Loucy (cell line): ENCODE data around the gene EEF1AKMT1.

Experiments used
- H2AFZ ChIP-seq: fragments of 200-600 bp; sonication (generic); 2 replicates; pipeline ENCODE4 v1.6.0; 2016; ENCODE audit warnings: antibody characterized with exemption, mild to moderate bottlenecking, low read length, moderate library complexity
- H3F3A ChIP-seq: fragments of 200-600 bp; 2 replicates; pipeline ENCODE4 v1.6.0; 2016; ENCODE audit warnings: antibody characterized with exemption, low read depth, mild to moderate bottlenecking
- H3K27me3 ChIP-seq: fragments of 200-600 bp; sonication (generic); 2 replicates; pipeline ENCODE4 v1.6.1; 2014; ENCODE audit warnings: low read length, mild to moderate bottlenecking; ENCODE audit not compliant: insufficient read depth, poor library complexity, severe bottlenecking
- H3K36me3 ChIP-seq: fragments of 200-600 bp; sonication (generic); 2 replicates; pipeline ENCODE4 v1.6.1; 2016; ENCODE audit warnings: low read length; ENCODE audit not compliant: insufficient read depth
- H3K4me1 ChIP-seq: fragments of 200-600 bp; sonication (generic); 2 replicates; pipeline ENCODE4 v1.5.1; 2014; ENCODE audit warnings: low read length, mild to moderate bottlenecking; ENCODE audit not compliant: insufficient read depth, poor library complexity, severe bottlenecking
- H3K4me2 ChIP-seq: fragments of 200-600 bp; sonication (generic); 2 replicates; pipeline ENCODE4 v1.6.0; 2014; ENCODE audit warnings: antibody characterized with exemption, low read length, low read depth, mild to moderate bottlenecking; ENCODE audit not compliant: poor library complexity, severe bottlenecking
- H3K4me3 ChIP-seq: fragments of 200-600 bp; sonication (generic); 2 replicates; pipeline ENCODE4 v1.5.1; 2014; ENCODE audit warnings: low read length, mild to moderate bottlenecking, mixed read lengths; ENCODE audit not compliant: poor library complexity, severe bottlenecking
- H3K79me2 ChIP-seq: fragments of 200-600 bp; sonication (generic); 2 replicates; pipeline ENCODE4 v1.6.1; 2014; ENCODE audit warnings: low read length; ENCODE audit not compliant: insufficient read depth
- H3K9ac ChIP-seq: fragments of 200-600 bp; sonication (generic); 2 replicates; pipeline ENCODE4 v1.6.0; 2014; ENCODE audit warnings: mild to moderate bottlenecking, low read depth, low read length, moderate library complexity; ENCODE audit not compliant: poor library complexity, severe bottlenecking
- H3K9me2 ChIP-seq: fragments of 200-600 bp; sonication (generic); replicated peaks from 2 replicates; pipeline ENCODE4 v1.6.1; 2016; ENCODE audit warnings: low read depth, low read length, mixed read lengths
- H3K9me3 ChIP-seq: fragments of 200-600 bp; sonication (generic); 2 replicates; pipeline ENCODE4 v1.6.1; 2014; ENCODE audit warnings: mild to moderate bottlenecking, antibody characterized with exemption, low read length, low read depth; ENCODE audit not compliant: insufficient read depth
- H4K20me1 ChIP-seq: fragments of 200-600 bp; sonication (generic); 2 replicates; pipeline ENCODE4 v1.6.0; 2014; ENCODE audit warnings: antibody characterized with exemption, low read length, mild to moderate bottlenecking; ENCODE audit not compliant: insufficient read depth, poor library complexity, severe bottlenecking
- EZH2phosphoT487 ChIP-seq: fragments of 200-600 bp; IDR thresholded peaks from 2 replicates; pipeline ENCODE4 v1.6.1; 2018; ENCODE audit warnings: antibody characterized with exemption, mild to moderate bottlenecking, moderate library complexity, borderline replicate concordance
- TF ChIP-seq, protein P1 (sequence below): fragments of 200-600 bp; sonication (generic); conservative IDR thresholded peaks from 2 replicates; pipeline ENCODE4 v1.5.1; 2014; ENCODE audit warnings: mild to moderate bottlenecking, antibody characterized with exemption, low read length

EEF1AKMT1 gene

DNA sequence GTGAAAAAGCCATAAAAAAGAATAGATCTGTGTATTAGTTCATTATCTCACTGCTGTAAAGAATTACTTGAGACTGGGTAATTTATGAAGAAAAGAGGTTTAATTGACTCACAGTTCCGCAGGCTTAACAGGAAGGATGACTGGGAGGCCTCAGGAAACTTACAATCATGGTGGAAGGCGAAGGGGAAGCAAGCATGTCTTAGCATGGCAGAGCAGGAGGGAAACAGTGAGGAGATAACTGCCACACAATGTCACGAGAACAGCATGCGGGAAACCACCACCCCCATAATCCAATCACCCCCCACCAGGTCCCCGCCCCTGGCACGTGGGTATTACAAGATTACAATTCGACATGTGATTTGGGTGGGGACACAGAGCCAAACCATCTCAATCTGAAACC, 39.1 kb upstream of the EEF1AKMT1 start:
- peaks cover 36% of the 10 kb centered on the region; the same call in 1 of the 2 replicates for H3K36me3 ChIP-seq
- H4K20me1 ChIP-seq = no peaks in the 10 kb centered on the region
- H3K9me3 ChIP-seq = no peaks in the 10 kb centered on the region
- peaks cover 4% of the 10 kb centered on the region; the same call in 1 of the 2 replicates for H3K79me2 ChIP-seq
- no peak for TF ChIP-seq EZH2phosphoT487
- TF ChIP-seq, protein P1, sequence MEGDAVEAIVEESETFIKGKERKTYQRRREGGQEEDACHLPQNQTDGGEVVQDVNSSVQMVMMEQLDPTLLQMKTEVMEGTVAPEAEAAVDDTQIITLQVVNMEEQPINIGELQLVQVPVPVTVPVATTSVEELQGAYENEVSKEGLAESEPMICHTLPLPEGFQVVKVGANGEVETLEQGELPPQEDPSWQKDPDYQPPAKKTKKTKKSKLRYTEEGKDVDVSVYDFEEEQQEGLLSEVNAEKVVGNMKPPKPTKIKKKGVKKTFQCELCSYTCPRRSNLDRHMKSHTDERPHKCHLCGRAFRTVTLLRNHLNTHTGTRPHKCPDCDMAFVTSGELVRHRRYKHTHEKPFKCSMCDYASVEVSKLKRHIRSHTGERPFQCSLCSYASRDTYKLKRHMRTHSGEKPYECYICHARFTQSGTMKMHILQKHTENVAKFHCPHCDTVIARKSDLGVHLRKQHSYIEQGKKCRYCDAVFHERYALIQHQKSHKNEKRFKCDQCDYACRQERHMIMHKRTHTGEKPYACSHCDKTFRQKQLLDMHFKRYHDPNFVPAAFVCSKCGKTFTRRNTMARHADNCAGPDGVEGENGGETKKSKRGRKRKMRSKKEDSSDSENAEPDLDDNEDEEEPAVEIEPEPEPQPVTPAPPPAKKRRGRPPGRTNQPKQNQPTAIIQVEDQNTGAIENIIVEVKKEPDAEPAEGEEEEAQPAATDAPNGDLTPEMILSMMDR = no peak
- H3K4me2 ChIP-seq = no peak overlapping the region
- H3K9ac ChIP-seq = no peak overlapping the region
- no peaks in the 10 kb centered on the region for H3F3A ChIP-seq
- no peaks in the 10 kb centered on the region for H3K9me2 ChIP-seq
- no peaks in the 10 kb centered on the region for H3K27me3 ChIP-seq
- H2AFZ ChIP-seq = no peak overlapping the region
- no peak overlapping the region for H3K4me3 ChIP-seq
- H3K4me1 ChIP-seq = no peaks in the 10 kb centered on the region

DNA sequence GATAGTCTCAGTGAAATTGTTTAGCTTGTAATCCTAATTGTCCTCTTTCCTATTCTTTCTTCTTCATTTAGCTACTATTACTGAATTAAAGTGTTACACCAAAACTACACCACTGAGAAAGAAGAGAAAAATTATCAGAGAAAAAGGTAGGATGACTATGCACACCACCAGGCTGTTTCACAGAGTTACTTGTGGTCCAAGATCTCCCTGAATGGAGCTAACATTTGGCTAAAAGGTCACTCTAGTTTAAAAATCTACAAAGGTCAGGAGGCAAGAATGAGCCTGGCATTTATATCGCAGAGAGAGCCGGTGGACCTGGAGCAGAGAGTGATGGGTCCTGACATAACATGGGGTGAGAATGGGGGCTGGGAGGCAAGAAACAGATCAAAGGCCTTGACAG, 37.0 kb upstream of the EEF1AKMT1 start:
- peaks cover 52% of the 10 kb centered on the region; the same call in 1 of the 2 replicates for H3K36me3 ChIP-seq
- no peaks in the 10 kb centered on the region for H3F3A ChIP-seq
- H3K79me2 ChIP-seq = peaks cover 4% of the 10 kb centered on the region; the same call in 1 of the 2 replicates
- H3K27me3 ChIP-seq = no peaks in the 10 kb centered on the region
- no peaks in the 10 kb centered on the region for H3K9me3 ChIP-seq
- TF ChIP-seq EZH2phosphoT487 = no peak
- TF ChIP-seq, protein P1 = no peak
- H3K9me2 ChIP-seq = no peaks in the 10 kb centered on the region
- no peak overlapping the region for H2AFZ ChIP-seq
- no peak overlapping the region for H3K4me3 ChIP-seq
- H3K4me2 ChIP-seq = no peak overlapping the region
- H3K9ac ChIP-seq = no peak overlapping the region
- no peaks in the 10 kb centered on the region for H4K20me1 ChIP-seq
- no peaks in the 10 kb centered on the region for H3K4me1 ChIP-seq

DNA sequence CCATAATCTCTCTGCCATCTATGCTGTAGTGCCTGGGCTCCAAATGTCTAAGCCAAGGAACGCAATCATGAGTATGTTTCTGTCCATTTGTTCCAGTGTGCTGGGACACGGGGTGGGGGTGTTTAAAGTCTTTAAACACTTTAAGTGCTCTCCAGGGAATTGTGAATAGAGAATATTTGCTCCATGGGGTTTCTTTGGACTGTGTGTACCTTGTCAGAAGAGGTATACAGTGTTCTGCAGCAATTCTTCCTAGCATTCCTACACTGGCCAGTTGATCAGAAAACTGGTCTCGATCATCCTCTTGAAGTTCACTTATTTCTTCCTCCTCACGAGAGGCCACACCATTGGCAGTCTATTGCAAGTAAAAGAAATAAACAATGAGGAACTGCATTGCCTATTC, 35.1 kb upstream of the EEF1AKMT1 start:
- no peak overlapping the region for H2AFZ ChIP-seq
- TF ChIP-seq EZH2phosphoT487 = no peak
- TF ChIP-seq, protein P1 = no peak
- H3K79me2 ChIP-seq = peaks cover 4% of the 10 kb centered on the region; the same call in 1 of the 2 replicates

More for the DNA sequence above, 35.1 kb upstream of the EEF1AKMT1 start:
- Histone ChIP-seq H3K4me3 (no peak overlapping the region), H4K20me1 (no peaks in the 10 kb centered on the region), H3K4me2 (no peak overlapping the region), H3K9ac (no peak overlapping the region), H3K9me3 (no peaks in the 10 kb centered on the region), H3K9me2 (no peaks in the 10 kb centered on the region), H3K4me1 (no peaks in the 10 kb centered on the region), H3K27me3 (no peaks in the 10 kb centered on the region), H3F3A (no peaks in the 10 kb centered on the region), H3K36me3 (peaks cover 60% of the 10 kb centered on the region; the same call in 1 of the 2 replicates)
